Panc1 (cell line): ENCODE results near the gene DOCK1.

Experiments
- REST ChIP-seq, 2 experiments: IDR thresholded peaks; 2 replicates each; pipeline ENCODE4 v1.6.1; 2011 to 2012; ENCODE audit warnings: low read depth in 2 of 2, control low read depth in 1 of 2, low read length in 1 of 2, mild to moderate bottlenecking in 1 of 2, moderate library complexity in 1 of 2; ENCODE audit not compliant: insufficient read depth in 1 of 2
- TF ChIP-seq, protein P1 (sequence below): fragments of 450-650 bp; IDR thresholded peaks from 2 replicates; pipeline ENCODE4 v1.5.1; 2017; ENCODE audit warnings: mild to moderate bottlenecking

DNA sequence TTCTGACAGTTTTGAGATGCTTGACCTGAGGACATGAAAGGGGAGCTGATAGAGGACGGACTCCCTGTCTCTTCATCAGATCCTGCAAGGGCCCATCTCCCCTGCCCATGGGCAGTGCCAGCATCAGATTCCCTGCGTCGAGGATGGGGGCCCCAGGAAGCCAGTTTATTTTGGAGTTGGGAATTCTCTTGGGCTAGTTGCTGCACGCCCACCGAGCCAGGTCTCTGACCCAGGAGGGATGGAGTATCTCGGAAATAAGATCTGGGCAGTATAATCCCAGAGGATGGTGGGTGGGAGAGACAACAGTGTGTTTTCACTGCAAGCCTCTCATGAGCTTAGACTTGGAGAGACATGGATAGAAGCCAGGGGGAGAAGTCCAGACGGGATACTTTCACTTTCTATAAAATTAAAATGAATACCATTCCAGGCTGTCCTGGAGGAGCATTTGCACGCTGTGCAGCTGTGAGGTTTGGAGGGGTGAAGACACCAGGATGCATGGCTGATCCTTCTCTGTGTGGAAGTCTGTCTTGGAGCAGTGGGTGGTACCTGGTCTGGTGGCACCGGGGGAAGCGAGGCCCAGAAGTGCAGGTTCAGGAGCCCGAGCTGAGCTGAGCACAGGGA, 25.8 kb downstream of the DOCK1 start:
- TF ChIP-seq, protein P1, sequence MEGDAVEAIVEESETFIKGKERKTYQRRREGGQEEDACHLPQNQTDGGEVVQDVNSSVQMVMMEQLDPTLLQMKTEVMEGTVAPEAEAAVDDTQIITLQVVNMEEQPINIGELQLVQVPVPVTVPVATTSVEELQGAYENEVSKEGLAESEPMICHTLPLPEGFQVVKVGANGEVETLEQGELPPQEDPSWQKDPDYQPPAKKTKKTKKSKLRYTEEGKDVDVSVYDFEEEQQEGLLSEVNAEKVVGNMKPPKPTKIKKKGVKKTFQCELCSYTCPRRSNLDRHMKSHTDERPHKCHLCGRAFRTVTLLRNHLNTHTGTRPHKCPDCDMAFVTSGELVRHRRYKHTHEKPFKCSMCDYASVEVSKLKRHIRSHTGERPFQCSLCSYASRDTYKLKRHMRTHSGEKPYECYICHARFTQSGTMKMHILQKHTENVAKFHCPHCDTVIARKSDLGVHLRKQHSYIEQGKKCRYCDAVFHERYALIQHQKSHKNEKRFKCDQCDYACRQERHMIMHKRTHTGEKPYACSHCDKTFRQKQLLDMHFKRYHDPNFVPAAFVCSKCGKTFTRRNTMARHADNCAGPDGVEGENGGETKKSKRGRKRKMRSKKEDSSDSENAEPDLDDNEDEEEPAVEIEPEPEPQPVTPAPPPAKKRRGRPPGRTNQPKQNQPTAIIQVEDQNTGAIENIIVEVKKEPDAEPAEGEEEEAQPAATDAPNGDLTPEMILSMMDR: no peak
- TF ChIP-seq REST (IDR thresholded peaks at IDR 0.05; ENCODE audit: insufficient read depth in 1 of 2, low read depth in 2 of 2, low read length in 1 of 2): no peak
